IMR-90 (cell line): ENCODE measurements around the gene SLC22A31. TPM values are rescaled to one million over a fixed set of nuclear protein-coding genes. Genes with fewer than 3 reads are reported as not detected.

Experiments used
- ATAC-seq: fragments of 200-7000 bp; cut with Tn5 transposase; 2 replicates; pipeline ENCODE4 v1.9.1; 2020; ENCODE audit warnings: low read depth, mild to moderate bottlenecking, moderate library complexity
- BruUV-seq: library from RNA; stranded (reverse); fragments of 400-500 nt; replicated peaks from 2 replicates; lab custom pipeline; 2021; lab: Mats Ljungman, UMichigan
- CTCF ChIA-PET: fragments of 300-600 bp; formaldehyde crosslinking; extraction: SDS; loops from one replicate; lab custom pipeline; 2021; ENCODE audit warnings: antibody characterized with exemption; lab: Yijun Ruan, JAX
- POLR2A ChIA-PET: fragments of 300-600 bp; sonication (Branson Sonifier 250); formaldehyde crosslinking; loops from one replicate; lab custom pipeline; 2022; ENCODE audit warnings: antibody characterized with exemption; ENCODE audit not compliant: unreplicated experiment; lab: Charles Lee
- DNase-seq: peaks from one replicate; pipeline ENCODE4 v3.0.0; 2013
- H2AFZ ChIP-seq: replicated peaks from 2 replicates; pipeline ENCODE3; 2013; ENCODE audit warnings: low read length, mild to moderate bottlenecking; ENCODE audit not compliant: poor library complexity
- H2AK5ac ChIP-seq: 2 replicates; pipeline ENCODE4 v1.6.1; 2013; ENCODE audit warnings: low read depth, low read length, inconsistent platforms
- H2AK9ac ChIP-seq: replicated peaks from 2 replicates; pipeline ENCODE3; 2013; ENCODE audit warnings: mild to moderate bottlenecking, low read depth, low read length, moderate library complexity; ENCODE audit not compliant: poor library complexity
- H2BK120ac ChIP-seq: 2 replicates; pipeline ENCODE4 v1.6.1; 2013; ENCODE audit warnings: low read depth, low read length, inconsistent platforms
- H2BK15ac ChIP-seq: 3 replicates; pipeline ENCODE4 v1.6.1; 2013; ENCODE audit warnings: low read depth, low read length, inconsistent platforms
- H2BK20ac ChIP-seq: 2 replicates; pipeline ENCODE4 v1.6.1; 2013; ENCODE audit warnings: low read depth, mild to moderate bottlenecking, inconsistent platforms, low read length, moderate library complexity
- H2BK5ac ChIP-seq: 2 replicates; pipeline ENCODE4 v1.6.1; 2013; ENCODE audit warnings: mild to moderate bottlenecking, low read depth, low read length, inconsistent platforms; ENCODE audit not compliant: poor library complexity, severe bottlenecking
- H3K14ac ChIP-seq: replicated peaks from 2 replicates; pipeline ENCODE4 v1.6.1; 2013; ENCODE audit warnings: low read depth, low read length, inconsistent platforms
- H3K18ac ChIP-seq: 2 replicates; pipeline ENCODE4 v1.6.1; 2013; ENCODE audit warnings: low read depth, low read length, control low read depth
- H3K23ac ChIP-seq: 2 replicates; pipeline ENCODE4 v1.6.1; 2013; ENCODE audit warnings: low read depth, low read length, inconsistent platforms
- H3K27ac ChIP-seq: 2 replicates; pipeline ENCODE4 v1.5.1; 2013; ENCODE audit warnings: mild to moderate bottlenecking, control low read depth, low read length; ENCODE audit not compliant: insufficient read depth
- H3K27me3 ChIP-seq: 2 replicates; pipeline ENCODE4 v1.6.1; 2013; ENCODE audit warnings: low read length; ENCODE audit not compliant: control insufficient read depth, insufficient read depth
- H3K36me3 ChIP-seq: 2 replicates; pipeline ENCODE4 v1.6.1; 2013; ENCODE audit warnings: low read length, mixed read lengths; ENCODE audit not compliant: control insufficient read depth, insufficient read depth
- H3K4ac ChIP-seq: 2 replicates; pipeline ENCODE4 v1.6.1; 2013; ENCODE audit warnings: low read depth, low read length, inconsistent platforms
- H3K4me1 ChIP-seq: 2 replicates; pipeline ENCODE4 v1.6.1; 2013; ENCODE audit warnings: low read length, mixed read lengths; ENCODE audit not compliant: control insufficient read depth, insufficient read depth
- H3K4me2 ChIP-seq: 2 replicates; pipeline ENCODE4 v1.6.1; 2013; ENCODE audit warnings: low read depth, mild to moderate bottlenecking, control low read depth, low read length, moderate library complexity
- H3K4me3 ChIP-seq: 2 replicates; pipeline ENCODE4 v1.5.1; 2013; ENCODE audit warnings: low read depth, mild to moderate bottlenecking, control low read depth, low read length, moderate library complexity; ENCODE audit not compliant: insufficient read depth
- H3K56ac ChIP-seq: 2 replicates; pipeline ENCODE4 v1.6.1; 2013; ENCODE audit warnings: low read length, inconsistent platforms; ENCODE audit not compliant: insufficient read depth; ENCODE audit errors: extremely low read depth
- H3K79me1 ChIP-seq, 2 experiments: 2 replicates each; pipeline ENCODE4 v1.6.1; 2013; ENCODE audit warnings: low read length in 2 of 2, inconsistent platforms in 1 of 2, low read depth in 1 of 2
- H3K9ac ChIP-seq: 2 replicates; pipeline ENCODE4 v1.6.1; 2013; ENCODE audit warnings: low read depth, low read length, control low read depth
- H3K9me1 ChIP-seq: 2 replicates; pipeline ENCODE4 v1.6.1; 2013; ENCODE audit warnings: low read length, inconsistent platforms; ENCODE audit not compliant: insufficient read depth
- H3K9me3 ChIP-seq: 2 replicates; pipeline ENCODE4 v1.6.1; 2013; ENCODE audit warnings: low read length; ENCODE audit not compliant: control insufficient read depth, insufficient read depth
- H4K20me1 ChIP-seq: 2 replicates; pipeline ENCODE4 v1.6.1; 2013; ENCODE audit warnings: low read length, inconsistent platforms; ENCODE audit not compliant: insufficient read depth
- H4K5ac ChIP-seq: 2 replicates; pipeline ENCODE4 v1.6.1; 2013; ENCODE audit warnings: mild to moderate bottlenecking, low read depth, low read length, control low read depth
- H4K8ac ChIP-seq, 2 experiments: 2 replicates each; pipeline ENCODE4 v1.6.1; 2013; ENCODE audit warnings: low read depth in 2 of 2, low read length in 2 of 2, control low read depth in 1 of 2, inconsistent platforms in 1 of 2
- H4K91ac ChIP-seq: 2 replicates; pipeline ENCODE4 v1.6.1; 2013; ENCODE audit warnings: low read depth, low read length, inconsistent platforms; ENCODE audit not compliant: insufficient read depth
- BHLHE40 ChIP-seq: fragments of 150-350 bp; IDR thresholded peaks from 2 replicates; pipeline ENCODE4 v1.6.1; 2016; ENCODE audit warnings: mild to moderate bottlenecking, low read depth, low read length
- CEBPB ChIP-seq: IDR thresholded peaks from 2 replicates; pipeline ENCODE4 v1.6.1; 2012; ENCODE audit warnings: low read depth, low read length, improper control_type of control experiment
- CHD1 ChIP-seq: IDR thresholded peaks from 2 replicates; pipeline ENCODE4 v1.6.1; 2012; ENCODE audit warnings: low read depth, low read length, improper control_type of control experiment
- CTCF ChIP-seq: conservative IDR thresholded peaks from 2 replicates; pipeline ENCODE4 v1.5.1; 2012; ENCODE audit warnings: mild to moderate bottlenecking, low read depth, low read length, improper control_type of control experiment
- ELK1 ChIP-seq: fragments of 150-350 bp; IDR thresholded peaks from 2 replicates; pipeline ENCODE4 v1.6.1; 2016; ENCODE audit warnings: low read depth, mild to moderate bottlenecking, low read length, moderate library complexity, borderline replicate concordance
- MAZ ChIP-seq: IDR thresholded peaks from 2 replicates; pipeline ENCODE4 v1.6.1; 2012; ENCODE audit warnings: low read depth, mild to moderate bottlenecking, low read length, improper control_type of control experiment, moderate library complexity, borderline replicate concordance
- NFE2L2 ChIP-seq: fragments of 150-350 bp; IDR thresholded peaks from 2 replicates; pipeline ENCODE4 v1.6.1; 2016; ENCODE audit warnings: low read depth, mild to moderate bottlenecking, low read length
- POLR2A ChIP-seq: IDR thresholded peaks from 2 replicates; pipeline ENCODE4 v1.6.1; 2012; ENCODE audit warnings: mild to moderate bottlenecking, low read depth, low read length
- RAD21 ChIP-seq: IDR thresholded peaks from 2 replicates; pipeline ENCODE4 v1.6.1; 2012; ENCODE audit warnings: low read length, improper control_type of control experiment
- RCOR1 ChIP-seq: IDR thresholded peaks from 2 replicates; pipeline ENCODE4 v1.6.1; 2012; ENCODE audit warnings: mild to moderate bottlenecking, low read length, improper control_type of control experiment; ENCODE audit not compliant: insufficient replicate concordance
- SMC3 ChIP-seq: fragments of 150-350 bp; IDR thresholded peaks from 2 replicates; pipeline ENCODE4 v1.6.1; 2016; ENCODE audit warnings: low read depth, mild to moderate bottlenecking, antibody characterized with exemption, low read length, moderate library complexity
- USF2 ChIP-seq: fragments of 150-350 bp; IDR thresholded peaks from 2 replicates; pipeline ENCODE4 v1.6.1; 2017; ENCODE audit warnings: mild to moderate bottlenecking, antibody characterized with exemption, low read length, low read depth
- WGBS, 2 experiments: methylation state at CpG; one replicate each; pipeline versions ENCODE4 v1.1.5 to v1.1.7; 2013; ENCODE audit warnings: missing lambda C conversion rate in 2 of 2; ENCODE audit not compliant: insufficient read length in 1 of 2; ENCODE audit errors: extremely low coverage in 2 of 2; 5-methylcytosine and 5-hydroxymethylcytosine counted together
- dilution Hi-C: fragments of 300-500 bp; cut with HindIII; formaldehyde crosslinking; loops from one replicate; pipeline ENCODE4 v1.14.3; 2018; ENCODE audit warnings: low sequenced_read_pairs; ENCODE audit not compliant: unreplicated experiment
- in situ Hi-C: fragments of 300-500 bp; cut with MboI; formaldehyde crosslinking; loops from 3 replicates; pipeline ENCODE4 v1.14.3; 2019; ENCODE audit warnings: low sequenced_read_pairs, inconsistent platforms, mixed read lengths
- intact Hi-C: fragments of 100-400 bp; cut with micrococcal nuclease; formaldehyde crosslinking; loops from 2 replicates; pipeline ENCODE4 v1.10.0; 2022
- polyA plus RNA-seq, 3 experiments: library from polyadenylated mRNA; depleted of rRNA; stranded (reverse); fragments of >200 nt; gene quantifications; 2 replicates each; pipeline ENCODE4 v1.2.3, GENCODE V29; 2012; ENCODE audit warnings: low replicate concordance in 1 of 3
- total RNA-seq: library from RNA; depleted of rRNA; stranded (reverse); fragments of >200 nt; gene quantifications from 2 replicates; pipeline ENCODE4 v1.2.3, GENCODE V29; 2012

SLC22A31 gene
- total and polyA plus RNA-seq, 2 of the 4 experiments (the other 2 are of a cell fraction), result 0.18 to 5.5 TPM

DNA sequence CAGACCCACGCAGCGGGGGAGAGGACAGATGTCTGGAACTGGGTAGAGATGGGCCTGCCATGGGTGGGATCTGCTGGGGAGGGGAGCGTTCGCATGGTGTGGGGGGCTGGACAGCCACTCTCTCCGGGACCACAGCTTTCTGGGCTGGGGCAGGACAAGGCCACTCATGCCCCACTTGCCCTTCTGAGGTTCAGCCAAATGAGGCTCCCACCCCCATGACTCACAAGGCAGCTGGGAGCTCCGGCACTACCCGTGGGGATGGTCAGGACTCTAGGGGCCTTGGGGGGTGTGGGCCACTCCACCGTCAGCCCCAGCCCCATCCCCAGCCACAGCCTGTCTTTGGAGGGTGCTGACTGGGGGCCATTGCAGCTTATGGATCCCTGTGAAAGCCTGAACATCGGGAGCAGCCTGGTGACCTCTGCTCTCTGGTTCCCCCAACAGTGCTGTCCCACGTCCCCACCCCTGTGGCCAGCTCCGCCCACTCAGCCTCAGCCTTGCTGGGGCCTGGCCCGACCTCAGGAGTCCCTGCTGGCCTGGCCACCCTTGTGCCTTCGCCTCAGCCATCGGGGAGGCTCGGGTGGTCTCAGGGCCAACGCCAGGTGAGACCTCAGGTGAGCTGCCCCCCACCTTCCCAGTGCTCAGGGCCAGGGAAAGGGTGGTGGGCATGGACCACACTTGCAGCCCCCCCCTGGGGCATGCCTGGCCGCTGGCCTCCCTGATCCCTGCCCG, 33.5 kb downstream of the SLC22A31 start:
- no peak for DNase-seq
- Histone ChIP-seq H3K27ac (no peak overlapping the region), H2BK120ac (no peak overlapping the region), H3K36me3 (no peaks in the 10 kb centered on the region), H2AK9ac (peak overlapping the region; percentile 90), H3K18ac (no peak overlapping the region; the same call in 1 of the 2 replicates), H3K4ac (peak overlapping the region; percentile 22; the same call in 1 of the 2 replicates), H3K56ac (no peak overlapping the region), H3K27me3 (peaks cover 22% of the 10 kb centered on the region), H3K4me2 (peak overlapping the region; percentile 57; the same call in 1 of the 2 replicates), H3K9me3 (no peaks in the 10 kb centered on the region), H2BK20ac (no peak overlapping the region), H3K4me1 (peaks cover 5% of the 10 kb centered on the region; the same call in 1 of the 2 replicates), H3K4me3 (no peak overlapping the region), H3K9me1 (no peaks in the 10 kb centered on the region), H3K23ac (no peak overlapping the region), H4K8ac (peak overlapping the region in 1 of 2 experiments; percentile 19; a peak in 1 of 4 replicates), H2BK5ac (no peak overlapping the region), H2BK15ac (no peak overlapping the region), H3K14ac (no peak overlapping the region), H2AFZ (peak overlapping the region; percentile 88), H4K5ac (peak overlapping the region; percentile 49; the same call in 1 of the 2 replicates), H4K91ac (no peak overlapping the region), H4K20me1 (no peaks in the 10 kb centered on the region), H3K79me1 (no peaks in the 10 kb centered on the region), H2AK5ac (peak overlapping the region; percentile 67; the same call in 1 of the 2 replicates), H3K9ac (no peak overlapping the region)
- 48% methylated on average over 3 of the region's 18 CpGs; no CpG with 5 or more reads in 1 of the 2 experiments for WGBS, 2 experiments
- intact Hi-C loops, result loop anchor here (1.0 to 2.0 kb wide), 3 partner anchors 349 to 430 kb away; no protein-coding TSS in a partner anchor
- no peak for TF ChIP-seq CTCF
- TF ChIP-seq RCOR1, result no peak
- no peak for TF ChIP-seq BHLHE40
- TF ChIP-seq SMC3, result no peak
- TF ChIP-seq CEBPB, result no peak
- TF ChIP-seq POLR2A, result no peak
- no peak for TF ChIP-seq CHD1
- no peak for TF ChIP-seq NFE2L2
- no peak for TF ChIP-seq RAD21
- no peak for TF ChIP-seq MAZ
- TF ChIP-seq ELK1, result no peak
- no peak for TF ChIP-seq USF2
- POLR2A ChIA-PET, result no interaction called here
- dilution Hi-C loops, result no loop called here
- CTCF ChIA-PET, result interaction anchor here (0.6 to 1.0 kb wide), 2 partner anchors 11 to 416 kb away, joined by 3 read pairs; no protein-coding TSS in a partner anchor
- ATAC-seq, result 0 out of 2 replicates have a peak, but pooled peaks have one; percentile 1
- in situ Hi-C loops, result loop anchor here (10.0 kb wide), 1 partner anchor 422 kb away; no protein-coding TSS in a partner anchor
- BruUV-seq, result no TSS peak
